ENCODE results near the gene CAVIN3. TPM values are rescaled to one million over a fixed set of nuclear protein-coding genes. Genes with fewer than 3 reads are reported as not detected.

The CAVIN3 gene
- total RNA-seq, 1 donor from 2014 or later = 9.9 TPM

DNA sequence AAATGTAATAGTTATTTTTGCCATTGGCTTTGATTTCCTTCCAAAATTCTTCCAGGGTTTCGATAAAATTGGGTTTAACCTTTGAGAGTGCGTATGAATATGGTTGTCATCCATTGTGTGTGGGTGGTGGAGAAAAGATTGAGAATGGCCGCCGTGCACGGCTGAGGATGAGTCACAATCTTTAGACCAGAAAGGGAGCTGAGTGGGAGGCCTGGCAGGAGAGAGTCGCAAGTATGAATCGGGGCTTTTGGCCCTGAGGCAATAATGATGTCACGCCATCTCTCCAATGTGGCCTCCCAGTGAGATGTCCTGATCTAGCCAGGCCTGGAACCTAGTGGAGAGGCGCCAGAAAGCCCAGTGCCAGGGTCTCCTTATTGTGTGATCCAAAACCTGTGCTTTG, 36.9 kb upstream of the CAVIN3 start:
- no peak overlapping the region for H3K4me3 Mint-ChIP-seq
- H3K27me3 Mint-ChIP-seq (ENCODE audit: low read depth) = no peaks in the 10 kb centered on the region
- H3K36me3 Mint-ChIP-seq (ENCODE audit: low read depth) = no peaks in the 10 kb centered on the region
- H3K9me3 Mint-ChIP-seq = no peaks in the 10 kb centered on the region
- no peak overlapping the region for H3K27ac Mint-ChIP-seq (ENCODE audit: unreplicated experiment)
- DNase-seq (ENCODE audit: low read depth, low spot score) = no peak
- H3K4me1 Mint-ChIP-seq = peaks cover 5% of the 10 kb centered on the region
- TF ChIP-seq, protein P1, sequence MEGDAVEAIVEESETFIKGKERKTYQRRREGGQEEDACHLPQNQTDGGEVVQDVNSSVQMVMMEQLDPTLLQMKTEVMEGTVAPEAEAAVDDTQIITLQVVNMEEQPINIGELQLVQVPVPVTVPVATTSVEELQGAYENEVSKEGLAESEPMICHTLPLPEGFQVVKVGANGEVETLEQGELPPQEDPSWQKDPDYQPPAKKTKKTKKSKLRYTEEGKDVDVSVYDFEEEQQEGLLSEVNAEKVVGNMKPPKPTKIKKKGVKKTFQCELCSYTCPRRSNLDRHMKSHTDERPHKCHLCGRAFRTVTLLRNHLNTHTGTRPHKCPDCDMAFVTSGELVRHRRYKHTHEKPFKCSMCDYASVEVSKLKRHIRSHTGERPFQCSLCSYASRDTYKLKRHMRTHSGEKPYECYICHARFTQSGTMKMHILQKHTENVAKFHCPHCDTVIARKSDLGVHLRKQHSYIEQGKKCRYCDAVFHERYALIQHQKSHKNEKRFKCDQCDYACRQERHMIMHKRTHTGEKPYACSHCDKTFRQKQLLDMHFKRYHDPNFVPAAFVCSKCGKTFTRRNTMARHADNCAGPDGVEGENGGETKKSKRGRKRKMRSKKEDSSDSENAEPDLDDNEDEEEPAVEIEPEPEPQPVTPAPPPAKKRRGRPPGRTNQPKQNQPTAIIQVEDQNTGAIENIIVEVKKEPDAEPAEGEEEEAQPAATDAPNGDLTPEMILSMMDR (conservative IDR thresholded peaks at IDR 0.05) = no peak

DNA sequence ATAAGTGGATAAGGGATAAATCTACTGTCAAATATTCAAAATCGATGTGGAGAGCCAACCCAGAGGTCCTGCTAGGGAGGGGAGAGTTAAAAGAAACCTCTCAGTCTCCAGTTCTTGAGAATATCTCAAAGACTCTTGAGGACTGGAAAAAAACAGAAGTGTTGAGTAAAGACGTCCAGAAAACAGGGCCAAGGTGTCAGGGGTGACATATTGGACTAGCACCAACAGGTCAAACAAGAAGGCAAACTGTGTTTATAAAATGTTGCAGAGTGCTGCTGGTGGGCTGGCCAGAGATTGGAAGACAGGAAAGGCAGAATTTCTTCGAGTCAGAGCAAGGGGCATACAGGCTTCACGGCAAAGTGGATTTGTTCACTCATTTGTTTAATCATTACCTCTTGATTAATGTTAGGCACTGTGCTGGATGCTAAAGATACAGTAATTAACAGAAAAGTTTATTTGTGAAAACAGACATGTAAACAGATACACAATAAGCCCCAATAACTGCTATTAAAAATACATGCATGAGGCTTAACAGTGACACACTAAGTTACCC, 36.3 kb upstream of the CAVIN3 start:
- TF ChIP-seq, protein P1 (conservative IDR thresholded peaks at IDR 0.05) = no peak
- Mint-ChIP-seq H3K4me1 (peaks cover 5% of the 10 kb centered on the region), H3K9me3 (no peaks in the 10 kb centered on the region), H3K27ac (ENCODE audit: unreplicated experiment) (no peak overlapping the region), H3K27me3 (ENCODE audit: low read depth) (no peaks in the 10 kb centered on the region), H3K4me3 (no peak overlapping the region), H3K36me3 (ENCODE audit: low read depth) (no peaks in the 10 kb centered on the region)
- no peak for DNase-seq (ENCODE audit: low read depth, low spot score)

DNA sequence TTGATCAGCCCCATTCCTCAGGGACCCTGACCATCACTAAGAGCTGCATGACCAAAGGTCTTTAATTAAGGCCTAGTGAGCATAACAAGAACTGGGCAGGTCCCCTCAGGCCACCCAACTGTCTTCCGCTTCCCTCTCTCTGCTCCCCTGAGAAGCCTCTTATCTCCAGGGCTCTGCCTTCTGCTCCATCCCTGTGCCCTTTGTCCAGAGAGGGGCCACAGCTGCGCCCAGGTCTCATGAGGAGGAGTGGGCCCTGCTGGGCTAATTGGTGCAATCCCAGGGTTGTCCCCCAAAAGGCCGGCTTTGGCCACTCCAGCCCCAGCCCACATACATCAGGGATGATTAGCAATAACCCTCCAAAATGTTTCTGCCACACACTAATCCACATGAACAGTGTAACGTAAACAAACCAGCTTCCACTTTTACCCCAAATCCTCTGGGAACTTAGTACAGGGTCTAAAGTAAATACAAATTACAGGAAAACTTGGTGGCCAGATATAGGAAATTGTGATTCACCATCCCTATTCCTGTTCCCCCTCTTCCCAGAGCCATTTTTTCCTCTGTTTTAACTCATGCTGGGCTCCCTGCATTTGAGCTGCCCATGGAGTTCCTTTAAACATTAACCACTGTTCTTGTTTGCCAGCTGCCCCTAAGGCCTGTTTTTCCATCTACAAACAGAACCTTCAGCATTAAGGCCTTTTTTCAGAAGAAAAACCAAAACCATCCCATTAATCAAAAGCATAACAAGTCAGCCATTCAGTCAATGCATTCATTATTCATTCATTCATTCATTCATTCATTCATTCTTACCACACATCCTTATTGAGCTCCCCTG, 34.6 kb upstream of the CAVIN3 start:
- H3K27ac Mint-ChIP-seq (ENCODE audit: unreplicated experiment) = no peak overlapping the region
- peaks cover 5% of the 10 kb centered on the region for H3K4me1 Mint-ChIP-seq
- H3K27me3 Mint-ChIP-seq (ENCODE audit: low read depth) = no peaks in the 10 kb centered on the region
- no peak for DNase-seq (ENCODE audit: low read depth, low spot score)
- TF ChIP-seq, protein P1 (conservative IDR thresholded peaks at IDR 0.05) = no peak
- no peak overlapping the region for H3K4me3 Mint-ChIP-seq
- H3K9me3 Mint-ChIP-seq = no peaks in the 10 kb centered on the region
- no peaks in the 10 kb centered on the region for H3K36me3 Mint-ChIP-seq (ENCODE audit: low read depth)

DNA sequence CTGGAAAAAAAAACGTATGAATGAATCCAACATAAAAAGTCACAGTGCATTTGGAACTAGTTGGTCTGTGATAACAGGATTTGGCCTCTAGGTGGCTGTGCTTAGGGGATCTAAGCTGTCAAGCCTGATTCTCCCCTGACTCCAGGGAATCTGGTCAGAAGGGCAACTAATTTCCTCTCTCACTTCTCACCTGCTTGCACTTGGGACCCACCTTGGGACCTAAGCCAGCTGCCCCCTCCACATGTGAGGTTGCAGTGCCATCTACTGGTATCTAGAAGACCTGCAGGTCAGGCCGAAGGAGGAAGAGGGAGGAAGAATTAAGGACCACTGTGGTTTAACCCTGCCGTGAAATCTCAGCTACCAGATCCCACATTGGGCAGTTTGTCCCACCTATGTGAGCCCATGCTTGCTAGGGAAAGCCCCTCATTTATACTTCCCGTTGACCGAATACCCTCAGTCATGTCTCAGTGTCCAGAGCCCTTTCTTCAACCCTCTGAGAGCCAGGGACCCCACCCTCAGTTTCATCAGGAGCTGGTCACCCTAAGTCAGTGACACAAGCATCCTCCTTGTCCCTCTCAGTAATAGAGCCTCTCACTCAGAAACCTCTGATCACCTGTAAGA, 33.2 kb upstream of the CAVIN3 start:
- TF ChIP-seq, protein P1 (conservative IDR thresholded peaks at IDR 0.05) = peak; percentile 97

DNA sequence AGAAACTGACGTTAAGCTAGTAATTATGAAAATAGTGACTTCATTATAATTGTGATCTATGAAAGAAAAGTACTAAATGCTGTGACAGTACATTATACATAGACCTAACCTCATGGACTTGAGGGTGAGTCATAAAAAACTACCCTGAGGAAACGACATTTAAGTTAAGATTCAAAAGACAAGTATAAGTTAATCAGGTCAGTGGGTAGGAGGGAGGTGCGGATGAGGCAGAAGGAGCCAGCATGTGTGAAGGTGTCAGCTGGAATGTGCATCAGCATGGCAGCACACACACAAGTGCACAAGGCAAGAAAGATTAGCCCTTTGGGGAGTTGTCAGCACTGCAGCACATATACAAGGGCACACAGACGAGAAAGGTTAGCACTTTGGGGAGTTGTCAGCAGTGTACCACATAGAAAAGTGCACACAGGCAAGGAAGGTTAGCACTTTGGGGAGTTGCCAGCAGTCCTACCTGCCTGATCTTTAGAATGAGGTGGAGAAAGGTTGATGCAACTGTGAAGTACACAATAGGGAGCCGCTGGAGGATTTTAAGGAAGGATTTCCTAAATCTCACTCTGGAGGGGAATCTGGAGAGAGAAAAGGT, 31.6 kb upstream of the CAVIN3 start:
- DNase-seq (ENCODE audit: low read depth, low spot score) = no peak
- Mint-ChIP-seq H3K4me1 (peaks cover under 1% of the 10 kb centered on the region), H3K27me3 (ENCODE audit: low read depth) (no peaks in the 10 kb centered on the region), H3K36me3 (ENCODE audit: low read depth) (no peaks in the 10 kb centered on the region), H3K9me3 (no peaks in the 10 kb centered on the region), H3K27ac (ENCODE audit: unreplicated experiment) (no peak overlapping the region), H3K4me3 (no peak overlapping the region)
- TF ChIP-seq, protein P1 (conservative IDR thresholded peaks at IDR 0.05) = no peak

More for the DNA sequence above, 33.2 kb upstream of the CAVIN3 start:
- H3K9me3 Mint-ChIP-seq = no peaks in the 10 kb centered on the region
- H3K4me3 Mint-ChIP-seq = no peak overlapping the region
- DNase-seq (ENCODE audit: low read depth, low spot score) = peak; percentile 57
- no peaks in the 10 kb centered on the region for H3K27me3 Mint-ChIP-seq (ENCODE audit: low read depth)
- H3K4me1 Mint-ChIP-seq = peaks cover 5% of the 10 kb centered on the region
- no peak overlapping the region for H3K27ac Mint-ChIP-seq (ENCODE audit: unreplicated experiment)
- H3K36me3 Mint-ChIP-seq (ENCODE audit: low read depth) = no peaks in the 10 kb centered on the region
